GM21381 (cell line): ENCODE data around the gene SH3PXD2B.
"Not testable (repeated sequence)": the region's sequence is repeated elsewhere in the genome, so short reads cannot be mapped to it uniquely, and the experiment has no call there.

Source experiments
- ATAC-seq: cut with Tn5 transposase; IDR thresholded peaks from one replicate; pipeline ENCODE4 v1.9.1; 2021; ENCODE audit warnings: mild to moderate bottlenecking, moderate library complexity; ENCODE audit not compliant: unreplicated experiment

The SH3PXD2B gene

DNA sequence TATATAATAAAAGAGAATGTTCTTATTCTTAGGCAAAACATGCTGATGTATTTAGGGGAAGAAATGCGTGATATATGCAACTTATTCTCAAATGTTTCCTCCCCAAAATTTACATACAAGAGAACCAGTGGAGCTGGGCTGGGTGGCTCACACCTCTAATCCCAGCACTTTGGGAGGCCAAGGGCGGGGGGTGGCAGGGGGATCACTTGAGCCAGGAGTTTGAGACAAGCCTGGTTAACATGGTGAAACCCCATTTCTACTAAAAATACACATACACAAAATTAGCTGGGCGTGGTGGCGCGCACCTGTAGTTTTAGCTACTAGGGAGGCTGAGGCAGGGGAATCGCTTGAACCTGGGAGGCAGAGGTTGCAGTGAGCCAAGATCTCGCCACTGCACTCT, 143.3 kb downstream of the SH3PXD2B start:
- no peak for ATAC-seq

DNA sequence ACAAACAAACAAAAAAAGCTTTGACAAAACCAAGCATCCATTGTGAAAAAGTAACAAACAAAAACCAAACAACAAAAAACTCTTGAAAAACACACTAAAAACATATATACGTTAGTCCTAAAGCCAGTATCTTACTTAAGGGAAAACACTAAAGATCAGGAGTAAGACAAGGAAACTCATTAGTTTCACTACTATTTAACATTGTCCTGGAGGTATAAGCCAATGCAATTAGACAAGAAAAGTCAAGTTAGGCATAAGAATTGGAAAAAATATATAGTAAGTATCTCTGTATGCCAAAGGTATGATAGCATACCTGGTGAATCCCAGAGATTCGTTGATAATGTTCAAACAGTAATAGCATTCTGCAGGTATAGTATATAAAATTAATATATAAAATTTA, 148.9 kb downstream of the SH3PXD2B start:
- ATAC-seq: no peak

DNA sequence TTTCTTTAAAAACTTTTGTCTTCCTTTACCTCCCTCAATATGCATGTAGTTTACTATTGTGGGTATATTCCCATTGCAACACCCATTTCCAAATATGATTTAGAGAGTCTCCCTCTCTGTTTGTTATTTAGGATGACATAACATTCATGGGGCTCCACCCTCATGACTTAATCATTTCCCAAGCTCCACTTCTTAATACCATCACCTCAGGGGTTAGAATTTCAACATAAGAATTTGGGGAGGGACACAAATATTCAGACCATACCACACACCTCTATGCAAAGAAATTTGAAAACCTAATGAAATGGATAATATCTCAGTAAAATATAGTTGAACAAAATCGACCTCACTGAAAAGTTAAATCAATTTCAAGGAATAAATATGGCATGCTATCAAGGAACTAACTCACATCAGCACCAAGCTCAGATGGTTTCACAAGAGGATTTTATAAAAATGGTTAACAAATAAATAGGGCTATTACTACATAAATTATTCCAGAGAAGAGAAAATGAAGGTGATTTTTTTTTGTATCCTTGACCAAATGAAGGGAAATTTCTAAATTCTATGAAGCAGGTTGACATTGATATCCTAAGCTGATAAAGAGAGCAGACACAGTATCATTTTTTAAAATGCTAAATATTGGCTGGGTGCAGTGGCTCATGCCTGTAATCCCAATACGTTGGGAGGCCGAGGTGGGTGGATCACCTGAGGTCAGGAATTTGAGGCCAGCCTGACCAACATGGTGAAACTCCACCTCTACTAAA, 150.6 kb downstream of the SH3PXD2B start:
- ATAC-seq: no peak

DNA sequence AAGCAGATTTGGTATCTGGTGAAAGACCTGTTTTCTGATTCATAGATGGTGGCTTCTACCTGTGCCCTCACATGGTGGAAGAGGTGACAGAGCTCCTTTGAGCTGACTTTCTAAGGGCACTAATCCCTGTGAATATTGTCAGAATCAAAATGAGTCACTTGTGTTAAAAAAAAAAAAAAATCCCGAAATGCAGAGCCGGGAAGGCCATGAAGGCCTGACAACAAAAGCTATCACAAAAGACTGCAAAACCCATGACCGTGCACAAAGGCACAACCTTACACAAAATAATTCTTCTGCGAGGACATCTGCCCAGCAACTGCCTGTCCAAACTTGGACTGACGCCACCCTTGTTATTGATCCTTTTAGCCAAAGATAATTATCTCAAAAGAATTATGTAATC, 151.2 kb downstream of the SH3PXD2B start:
- no peak for ATAC-seq

DNA sequence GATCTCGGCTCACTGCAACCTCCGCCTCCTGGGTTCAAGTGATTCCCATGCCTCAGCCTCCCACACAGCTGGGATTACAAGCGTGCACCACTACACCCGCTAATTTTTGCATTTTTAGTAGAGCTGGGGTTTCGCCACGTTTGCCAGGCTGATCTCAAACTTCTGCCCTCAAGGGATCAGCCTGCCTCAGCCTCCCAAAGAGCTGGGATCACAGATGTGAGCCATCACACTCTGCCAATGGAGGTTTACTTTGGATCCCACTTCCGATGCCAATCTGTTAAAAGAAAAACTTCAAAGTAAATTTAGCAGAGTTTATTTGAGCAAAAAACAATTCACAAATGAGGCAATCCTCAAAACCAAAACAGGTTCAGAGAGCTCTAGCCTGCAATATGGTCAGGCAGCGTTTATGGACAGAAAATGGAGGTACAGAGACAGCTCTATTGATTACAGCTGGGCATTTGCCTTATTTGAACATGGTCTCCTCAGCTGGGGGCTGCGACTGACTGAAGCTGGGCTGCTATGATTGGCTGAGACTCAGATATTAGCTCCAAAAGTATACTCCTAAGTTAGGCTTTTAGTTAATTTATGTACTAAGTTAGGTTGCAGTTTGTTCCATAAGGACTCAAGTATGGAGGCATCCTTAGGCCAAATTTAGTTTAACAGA, 152.1 kb downstream of the SH3PXD2B start:
- no peak for ATAC-seq

DNA sequence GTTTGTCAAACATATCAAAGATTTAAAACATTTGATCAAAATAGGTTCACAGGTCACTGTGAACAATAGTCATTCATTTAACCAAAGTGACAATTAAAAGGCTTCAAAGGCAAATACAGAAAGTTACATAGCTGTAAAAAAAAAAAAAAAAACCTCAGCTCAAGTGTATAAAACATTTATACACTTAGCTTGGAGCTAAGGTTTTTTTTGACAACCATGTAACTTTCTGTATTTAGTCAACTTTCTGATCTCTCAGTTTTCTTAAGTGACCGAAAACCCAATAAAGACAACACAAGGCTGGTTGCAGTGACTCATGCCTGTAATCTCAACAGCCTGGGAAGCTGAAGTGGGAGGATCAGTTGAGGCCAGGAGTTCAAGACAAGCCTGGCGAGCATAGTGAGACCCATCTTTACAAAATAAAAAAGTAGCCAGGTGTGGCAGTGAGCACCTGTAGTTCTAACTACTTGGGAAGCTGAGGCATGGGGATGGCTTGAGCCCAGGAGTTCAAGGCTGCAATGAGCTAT, 154.3 kb downstream of the SH3PXD2B start:
- ATAC-seq: no peak

DNA sequence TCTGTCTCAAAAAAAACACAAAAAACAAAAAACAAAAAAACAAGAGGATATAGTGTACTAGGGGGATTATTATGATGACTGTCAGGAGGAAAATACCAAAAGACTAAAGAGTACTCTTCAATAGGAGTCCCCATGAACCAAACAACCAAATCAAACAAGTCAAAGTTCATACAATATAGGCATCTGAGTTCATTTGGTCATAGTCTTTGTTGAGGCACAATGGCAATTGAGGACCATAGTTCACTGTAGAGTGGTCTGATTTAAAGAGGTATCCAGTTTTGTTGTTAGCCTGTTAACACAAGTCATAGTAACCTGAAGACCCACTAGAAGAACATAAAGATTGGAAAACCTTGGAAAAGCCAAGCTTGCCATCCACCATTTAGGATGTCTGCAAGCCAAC, 159.5 kb downstream of the SH3PXD2B start:
- no peak for ATAC-seq

DNA sequence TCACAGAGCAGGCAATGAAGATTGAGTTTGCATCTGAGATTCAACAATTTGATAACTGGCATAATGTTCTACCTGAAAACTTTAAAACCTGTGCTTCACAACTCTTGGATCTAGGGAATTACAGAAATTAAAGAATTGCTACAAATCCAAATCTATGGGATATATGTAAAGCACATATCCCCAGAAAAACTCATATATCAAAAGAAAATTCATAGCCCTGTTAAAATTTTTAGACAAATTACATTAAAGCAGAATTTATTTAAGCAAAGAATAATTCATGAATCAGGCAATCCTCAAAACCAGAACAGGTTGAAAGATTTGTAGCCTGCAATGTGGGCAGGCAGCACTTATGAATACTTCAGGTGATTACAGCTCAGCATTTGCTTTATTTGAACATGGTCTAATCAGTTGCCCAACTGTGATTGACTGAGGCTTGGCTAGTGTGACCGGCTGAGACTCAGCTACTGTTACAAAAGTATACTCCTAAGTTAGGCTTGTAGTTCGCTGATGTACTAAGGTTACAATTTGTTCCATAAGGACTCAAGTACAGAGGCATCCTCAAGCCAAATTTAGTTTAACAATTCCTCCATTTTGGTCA, 160.5 kb downstream of the SH3PXD2B start:
- no peak for ATAC-seq

DNA sequence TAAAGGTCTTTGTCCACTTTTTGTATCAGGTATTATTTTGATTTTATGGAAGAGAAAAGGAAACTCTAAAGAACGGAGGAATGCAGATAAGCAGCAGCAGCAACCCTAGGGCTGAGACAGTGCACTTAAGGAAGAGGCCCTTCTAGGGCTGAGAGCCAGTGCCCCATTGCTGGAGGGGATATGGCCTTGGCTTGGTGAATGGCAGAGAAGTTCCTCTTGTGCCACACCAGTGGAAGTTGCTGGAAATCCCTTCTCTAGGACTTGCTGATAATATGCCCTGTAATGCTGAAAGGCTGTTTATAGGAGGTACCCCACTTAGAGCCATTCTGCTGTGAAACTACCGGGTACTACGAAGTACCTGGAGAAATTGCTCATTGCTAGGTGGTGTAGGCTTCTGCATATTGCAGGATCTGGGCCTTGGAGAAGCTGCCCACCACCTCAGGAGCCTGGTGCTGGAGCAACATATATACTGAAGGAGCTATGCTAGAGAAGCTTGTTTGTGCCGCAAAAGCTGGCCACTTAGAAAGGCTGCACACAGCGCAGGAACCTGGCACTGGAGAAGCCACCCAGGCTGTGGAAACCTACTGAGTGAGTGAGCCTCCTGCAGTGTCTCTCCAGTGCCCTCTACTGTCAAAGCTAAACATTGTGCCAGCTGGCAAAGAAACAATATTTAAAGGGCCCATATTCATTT, 161.1 kb downstream of the SH3PXD2B start:
- peak; percentile 93 for ATAC-seq

DNA sequence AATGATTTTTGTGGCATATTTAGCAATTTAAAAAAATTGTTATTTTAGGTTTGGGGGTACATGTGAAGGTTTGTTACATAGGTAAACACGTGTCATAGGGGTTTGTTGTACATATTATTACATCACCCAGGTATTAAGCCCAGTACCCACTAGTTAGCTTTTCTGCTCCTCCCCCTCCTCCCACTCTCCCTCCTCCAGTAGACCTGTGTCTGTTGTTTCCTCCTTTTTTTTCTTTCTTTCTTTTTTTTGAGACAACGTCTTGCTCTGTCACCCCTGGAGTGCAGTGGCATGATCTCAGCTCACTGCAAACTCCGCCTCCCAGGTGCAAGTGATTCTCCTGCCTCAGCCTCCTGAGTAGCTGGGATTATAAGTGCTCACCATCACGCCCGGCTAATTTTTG, 162.5 kb downstream of the SH3PXD2B start:
- ATAC-seq: not testable (repeated sequence)

DNA sequence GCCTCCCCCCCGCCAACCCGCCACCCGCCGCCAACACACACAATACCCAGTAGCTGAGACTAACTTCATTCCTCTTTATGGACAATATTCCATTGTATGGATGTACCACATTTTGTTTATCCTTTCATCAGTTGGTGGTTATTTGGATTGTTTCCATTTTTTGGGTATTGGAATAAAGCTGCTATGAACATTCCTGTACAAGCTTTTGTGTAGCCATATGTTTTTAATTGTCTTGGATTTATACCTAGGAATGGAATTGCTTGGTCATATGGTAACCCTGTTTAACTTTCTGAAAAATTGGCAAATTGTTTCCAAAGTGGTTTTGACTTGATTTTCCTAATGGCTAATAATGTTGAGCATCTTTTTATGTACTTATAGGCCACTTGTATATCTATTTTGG, 165.9 kb downstream of the SH3PXD2B start:
- no peak for ATAC-seq

DNA sequence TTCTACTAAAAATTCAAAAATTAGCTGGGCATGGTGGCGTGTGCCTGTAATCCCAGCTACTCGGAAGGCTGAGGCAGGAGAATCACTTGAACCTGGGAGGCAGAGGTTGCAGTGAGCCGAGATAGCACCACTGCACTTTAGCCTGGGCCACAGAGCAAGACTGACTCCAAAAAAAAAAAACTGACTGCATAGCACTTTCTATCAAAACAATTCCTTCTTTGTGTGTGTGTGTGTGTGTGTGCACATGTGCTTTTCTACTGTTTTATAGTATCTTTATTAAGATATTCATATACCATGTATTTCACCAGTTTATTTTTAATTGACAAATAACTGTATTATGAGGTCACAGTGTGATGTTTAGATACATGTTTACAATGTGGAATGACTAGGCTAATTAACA, 167.2 kb downstream of the SH3PXD2B start:
- ATAC-seq: not testable (repeated sequence)

DNA sequence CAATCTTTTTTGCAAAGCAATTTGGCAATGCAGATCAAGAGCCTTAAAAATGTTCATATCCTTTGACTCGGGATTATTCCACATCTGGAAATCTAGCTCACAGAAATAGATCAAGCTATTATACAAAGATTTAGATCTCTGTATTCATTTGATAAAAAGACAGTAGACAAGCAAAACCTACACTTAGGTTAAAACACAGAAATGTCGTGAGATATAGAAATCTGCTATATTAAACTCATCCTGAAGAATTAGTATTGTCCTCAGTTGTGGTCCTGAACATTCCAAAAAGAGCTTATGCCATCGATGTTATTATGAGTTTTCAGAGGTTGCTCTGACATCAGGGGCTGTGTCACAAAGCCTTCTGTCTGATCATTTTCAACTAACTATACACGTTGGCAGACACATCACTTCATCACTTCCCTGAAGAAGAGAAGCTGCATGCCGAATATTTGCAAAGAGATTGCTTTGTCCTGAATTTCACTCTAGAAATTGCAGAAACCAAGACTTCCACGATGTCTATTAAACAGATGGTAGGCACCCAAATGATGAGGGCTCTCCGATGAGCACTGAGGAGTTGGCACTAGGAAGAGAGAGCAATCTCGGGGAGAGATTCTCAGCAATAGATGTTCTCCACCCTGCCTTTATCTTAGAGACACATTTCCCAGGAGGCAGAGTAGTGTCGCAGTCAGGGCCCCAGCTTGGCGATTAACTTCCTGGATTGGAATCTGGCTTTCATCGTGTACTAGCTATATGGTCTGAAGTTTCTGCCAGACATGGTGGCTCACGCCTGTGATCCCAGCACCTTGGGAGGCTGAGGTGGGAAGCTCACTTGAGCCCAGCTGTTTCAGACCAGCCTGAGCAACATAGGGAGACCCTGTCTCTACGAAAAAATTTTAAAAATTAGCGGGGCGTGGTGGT, 168.8 kb downstream of the SH3PXD2B start:
- ATAC-seq: no peak

DNA sequence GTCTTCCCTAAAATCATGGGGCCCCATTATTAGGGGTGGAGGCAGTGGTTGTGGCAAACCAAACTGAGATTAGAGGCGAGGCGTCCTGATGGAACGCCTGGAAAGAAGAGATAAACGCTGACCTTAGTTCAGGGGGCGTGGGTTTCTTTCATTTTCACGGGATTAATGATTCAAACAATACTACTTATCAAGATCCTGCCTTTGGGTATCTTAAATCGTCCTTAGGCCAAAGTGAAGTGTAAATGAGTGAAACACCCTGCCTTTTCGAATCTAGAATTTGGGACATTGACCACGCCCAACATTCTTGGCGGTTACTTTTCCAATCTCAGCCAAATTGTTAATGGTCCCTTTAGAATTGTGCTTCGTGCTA, 169.7 kb downstream of the SH3PXD2B start:
- ATAC-seq: no peak

DNA sequence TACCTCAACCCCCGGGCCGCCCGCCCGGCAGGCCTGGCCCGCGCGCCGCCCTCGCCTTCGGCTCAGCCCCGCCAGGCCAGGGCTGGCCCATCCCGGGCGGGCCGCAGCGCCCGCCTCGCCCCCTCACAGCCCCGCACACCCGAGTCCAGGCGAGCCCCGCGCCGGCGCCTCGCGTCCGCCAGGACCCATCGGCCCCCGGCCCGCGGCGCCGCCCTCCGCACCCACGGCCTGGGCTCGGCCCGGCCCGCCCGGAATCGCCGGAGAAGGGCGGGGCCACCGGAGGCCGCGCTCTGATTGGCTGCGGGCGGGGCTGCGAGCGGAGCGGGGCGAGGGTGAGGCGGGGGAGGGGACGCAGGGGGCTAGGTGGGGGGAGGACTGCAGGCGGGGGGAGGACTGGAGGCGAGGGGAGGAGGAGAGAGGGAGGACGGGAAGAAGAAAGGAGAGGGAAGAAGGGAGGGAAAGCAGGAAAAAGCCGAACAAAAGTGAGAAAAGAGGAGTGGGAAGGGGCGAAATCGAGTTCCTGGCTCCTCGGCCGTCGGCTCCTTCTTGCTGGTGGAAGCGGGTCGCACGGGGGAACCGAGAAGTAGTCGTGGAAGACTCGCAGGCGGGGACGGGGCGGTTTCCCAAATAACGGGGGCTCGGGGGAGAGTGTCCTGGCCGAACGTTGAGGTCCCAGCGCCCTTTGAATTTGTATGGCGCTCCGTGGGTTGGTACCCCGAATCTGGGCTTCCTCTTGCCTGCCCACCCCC, 170.3 kb downstream of the SH3PXD2B start:
- peak; percentile 80 for ATAC-seq

DNA sequence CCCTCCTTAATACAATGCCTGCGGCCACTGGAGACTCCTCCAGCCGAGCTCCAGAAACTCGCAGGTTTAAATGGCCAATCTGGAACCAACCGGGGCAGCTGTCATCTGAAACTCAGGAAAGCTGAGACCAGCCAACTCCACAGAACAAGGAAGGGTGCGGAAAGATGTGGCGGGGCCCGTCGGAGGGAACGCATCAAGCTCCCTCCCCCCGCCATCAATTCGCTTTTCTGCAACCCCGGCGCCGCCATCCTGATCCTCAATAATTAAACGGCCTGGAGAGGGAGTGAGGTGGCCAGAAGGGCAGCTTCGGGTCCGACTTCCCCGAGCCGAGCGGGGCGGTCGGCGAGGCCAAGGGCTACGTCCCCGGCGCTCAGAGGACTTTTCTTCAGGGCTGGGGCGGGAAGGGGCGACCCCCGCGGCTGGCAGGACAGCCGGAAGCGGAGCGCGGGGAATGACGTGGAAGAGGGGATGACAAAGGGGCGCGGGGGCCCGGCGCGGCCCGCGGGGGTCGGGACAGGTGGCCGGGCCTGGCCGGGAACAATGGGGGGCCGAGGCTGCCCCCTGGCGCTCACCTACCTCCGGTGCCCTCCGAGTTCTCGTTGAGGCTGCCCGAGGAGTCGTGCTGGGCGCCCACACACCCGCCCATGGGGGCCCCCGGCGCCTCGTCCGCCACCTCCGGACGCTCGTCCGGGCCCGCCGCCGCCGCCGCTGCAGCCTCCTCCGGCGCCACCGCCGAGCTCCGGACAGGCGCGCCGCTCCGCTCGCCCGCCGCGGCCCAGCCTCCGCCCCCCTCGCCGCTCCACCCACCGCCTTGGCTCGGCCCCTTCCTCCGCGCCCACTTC, 171.1 kb downstream of the SH3PXD2B start, which contains the start of gene UBTD2:
TSS of gene UBTD2 (minus strand) at position 745 of the 842 bp plus-strand sequence. CDS start at position 646, 99 bp downstream.
- peak; percentile 85 for ATAC-seq

DNA sequence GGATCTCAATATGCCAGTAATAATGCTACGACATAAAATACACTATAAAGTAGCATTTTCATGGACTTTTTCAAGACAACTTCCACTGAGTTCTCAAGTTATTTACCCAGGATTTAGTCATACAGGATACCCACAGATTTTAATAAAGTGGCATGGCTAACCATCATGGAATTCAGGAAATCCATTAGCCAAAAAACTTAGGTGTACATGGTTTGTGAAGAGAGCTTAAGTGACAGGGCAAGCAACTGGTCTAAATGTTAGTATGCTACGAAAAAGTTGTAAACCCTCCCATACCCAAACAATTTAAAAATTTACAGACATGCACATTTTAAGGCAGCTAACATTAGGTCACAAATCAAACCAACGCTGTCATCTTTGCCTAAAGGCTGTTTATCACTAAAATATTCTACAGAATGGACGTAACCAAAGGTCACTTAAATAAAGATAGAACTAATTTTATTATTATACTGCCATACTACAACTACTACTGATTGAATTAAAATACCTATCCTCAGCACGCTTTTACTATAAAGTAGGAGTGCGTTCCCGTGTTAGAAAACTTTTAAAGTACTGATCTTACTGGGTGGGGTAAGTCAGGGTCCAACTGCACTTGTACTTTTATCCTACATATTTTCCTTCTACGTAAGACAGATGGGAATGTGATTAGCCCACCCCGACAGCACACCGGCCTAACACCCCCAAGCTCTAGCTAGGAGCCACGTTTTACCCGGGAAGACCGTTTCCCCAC, 171.9 kb downstream of the SH3PXD2B start:
- no peak for ATAC-seq

DNA sequence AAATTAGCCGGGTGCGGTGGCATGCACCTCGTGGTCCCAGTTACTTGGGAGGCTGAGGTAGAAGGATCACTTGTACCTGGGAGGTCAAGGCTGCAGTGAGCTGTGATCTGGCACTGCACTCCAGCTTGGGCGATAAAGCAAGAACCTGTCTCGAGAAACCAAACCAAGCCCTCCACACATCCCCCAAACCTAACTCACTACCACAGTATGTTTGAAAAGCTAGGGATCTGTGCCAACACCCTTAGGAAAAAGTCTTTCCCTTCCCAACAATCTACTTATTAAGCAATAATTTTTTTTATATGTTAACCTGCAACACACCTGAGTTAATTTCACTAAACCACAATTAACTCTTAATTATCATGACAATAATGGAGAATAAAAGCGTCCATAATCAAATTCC, 173.0 kb downstream of the SH3PXD2B start:
- no peak for ATAC-seq
